ENCODE results near the gene TTLL12.
A peak's percentile ranks its signal among the peaks of the same experiment; 100 is the strongest.

TTLL12 gene

GRCh38 chr22:43230971-43231723 lies 44.2 kb upstream of the TTLL12 start:
- H3K4me3 ChIP-seq (ENCODE audit: low read depth, low read length): no peak overlapping the region
- peak; percentile 95 for TF ChIP-seq CTCF (IDR thresholded peaks at IDR 0.05; ENCODE audit: insufficient read depth, low read depth, low read length, missing control alignments)
- peak; percentile 72 for DNase-seq (ENCODE audit: low read depth)

- H3K4me3 ChIP-seq (ENCODE audit: low read depth, low read length): no peak overlapping the region
- TF ChIP-seq CTCF (IDR thresholded peaks at IDR 0.05; ENCODE audit: insufficient read depth, low read depth, low read length, missing control alignments): no peak
- no peak for DNase-seq (ENCODE audit: low read depth)
Measured at GRCh38 chr22:43230571-43230970, 43.6 kb upstream of the TTLL12 start.

GRCh38 chr22:43228863-43229262 lies 41.9 kb upstream of the TTLL12 start:
- H3K4me3 ChIP-seq (ENCODE audit: low read depth, low read length): no peak overlapping the region
- no peak for TF ChIP-seq CTCF (IDR thresholded peaks at IDR 0.05; ENCODE audit: insufficient read depth, low read depth, low read length, missing control alignments)
- no peak for DNase-seq (ENCODE audit: low read depth)

- no peak overlapping the region for H3K4me3 ChIP-seq (ENCODE audit: low read depth, low read length)
- peak; percentile 31 for DNase-seq (ENCODE audit: low read depth)
- TF ChIP-seq CTCF (IDR thresholded peaks at IDR 0.05; ENCODE audit: insufficient read depth, low read depth, low read length, missing control alignments): peak; percentile 41
Measured at GRCh38 chr22:43228330-43228729, 41.4 kb upstream of the TTLL12 start.

GRCh38 chr22:43227239-43227630 lies 40.3 kb upstream of the TTLL12 start:
- DNase-seq (ENCODE audit: low read depth): no peak
- no peak for TF ChIP-seq CTCF (IDR thresholded peaks at IDR 0.05; ENCODE audit: insufficient read depth, low read depth, low read length, missing control alignments)
- H3K4me3 ChIP-seq (ENCODE audit: low read depth, low read length): no peak overlapping the region

GRCh38 chr22:43226377-43227238 lies 39.7 kb upstream of the TTLL12 start:
- no peak overlapping the region for H3K4me3 ChIP-seq (ENCODE audit: low read depth, low read length)
- DNase-seq (ENCODE audit: low read depth): no peak
- TF ChIP-seq CTCF (IDR thresholded peaks at IDR 0.05; ENCODE audit: insufficient read depth, low read depth, low read length, missing control alignments): no peak

Data from GM12865 (cell line).